SK-N-SH (cell line): ENCODE results near the gene OLFML3. TPM values are rescaled to one million over a fixed set of nuclear protein-coding genes. Genes with fewer than 3 reads are reported as not detected.

ENCODE experiments used
- CTCF ChIA-PET: fragments of 300-600, 350-600 bp; formaldehyde crosslinking; extraction: SDS; loops from one replicate; lab custom pipeline; 2021; lab: Yijun Ruan, JAX
- POLR2A ChIA-PET: fragments of 350-600 bp; sonication (Branson Sonifier 250); formaldehyde crosslinking; extraction: SDS; loops from one replicate; lab custom pipeline; 2020; ENCODE audit warnings: antibody characterized with exemption, inconsistent platforms; lab: Yijun Ruan, JAX
- DNase-seq: peaks from one replicate; pipeline ENCODE4 v3.0.0; 2012
- H2AFZ ChIP-seq: fragments of 200-600 bp; sonication (generic); 2 replicates; pipeline ENCODE4 v1.8.1; 2016; ENCODE audit warnings: antibody characterized with exemption, mild to moderate bottlenecking, low read depth
- H3F3A ChIP-seq: fragments of 200-600 bp; sonication (generic); replicated peaks from 2 replicates; pipeline ENCODE3; 2016; ENCODE audit warnings: antibody characterized with exemption, mild to moderate bottlenecking; ENCODE audit not compliant: insufficient read depth
- H3K27ac ChIP-seq, 2 experiments: fragments of 200-500 bp in 1 of 2; fragments of 200-600 bp in 1 of 2; sonication (Bioruptor generic) in 1 of 2; sonication (generic), shearing (Covaris generic) in 1 of 2; 2 replicates each; pipeline versions ENCODE4 v1.5.1 to v1.6.1; 2014 to 2016; ENCODE audit warnings: low read depth in 2 of 2, inconsistent platforms in 1 of 2, low read length in 1 of 2, mild to moderate bottlenecking in 1 of 2, mixed read lengths in 1 of 2
- H3K27me3 ChIP-seq: fragments of 200-600 bp; sonication (generic), shearing (Covaris generic); 2 replicates; pipeline ENCODE4 v1.6.1; 2016; ENCODE audit warnings: mixed run types; ENCODE audit not compliant: insufficient read depth
- H3K36me3 ChIP-seq, 2 experiments: fragments of 200-500 bp in 1 of 2; fragments of 200-600 bp in 1 of 2; sonication (Bioruptor generic) in 1 of 2; sonication (generic) in 1 of 2; replicated peaks in 1 of 2; 2 replicates each; pipeline versions ENCODE3 to v1.5.1; 2014 to 2016; ENCODE audit warnings: low read length in 1 of 2, mild to moderate bottlenecking in 1 of 2; ENCODE audit not compliant: insufficient read depth in 2 of 2, control insufficient read depth in 1 of 2
- H3K4me1 ChIP-seq, 2 experiments: fragments of 200-500 bp in 1 of 2; fragments of 200-600 bp in 1 of 2; sonication (Bioruptor generic) in 1 of 2; sonication (generic), shearing (Covaris generic) in 1 of 2; 2 replicates each; pipeline versions ENCODE4 v1.5.1 to v1.6.1; 2014 to 2016; ENCODE audit warnings: low read depth in 1 of 2, low read length in 1 of 2, mixed run types in 1 of 2; ENCODE audit not compliant: insufficient read depth in 2 of 2, control insufficient read depth in 1 of 2
- H3K4me2 ChIP-seq: fragments of 200-600 bp; sonication (generic), shearing (Covaris generic); 2 replicates; pipeline ENCODE4 v1.6.1; 2017; ENCODE audit warnings: mixed run types
- H3K4me3 ChIP-seq, 2 experiments: fragments of 200-500 bp in 1 of 2; fragments of 200-600 bp in 1 of 2; sonication (Bioruptor generic) in 1 of 2; sonication (generic), shearing (Covaris generic) in 1 of 2; 2 replicates each; pipeline versions ENCODE4 v1.5.1 to v1.8.1; 2014 to 2016; ENCODE audit warnings: low read depth in 2 of 2, inconsistent platforms in 1 of 2, low read length in 1 of 2, mild to moderate bottlenecking in 1 of 2, mixed read lengths in 1 of 2, moderate library complexity in 1 of 2
- H3K79me2 ChIP-seq: fragments of 200-600 bp; sonication (generic); 2 replicates; pipeline ENCODE4 v1.8.1; 2017; ENCODE audit warnings: mild to moderate bottlenecking; ENCODE audit not compliant: insufficient read depth
- H3K9ac ChIP-seq: fragments of 200-600 bp; sonication (generic); 2 replicates; pipeline ENCODE4 v1.6.1; 2017; ENCODE audit warnings: mixed run types
- H3K9me2 ChIP-seq: fragments of 200-600 bp; sonication (generic); 2 replicates; pipeline ENCODE4 v1.6.1; 2017; ENCODE audit warnings: mixed run types
- H3K9me3 ChIP-seq: fragments of 200-600 bp; sonication (generic); 2 replicates; pipeline ENCODE4 v1.6.1; 2017; ENCODE audit warnings: mixed run types, mild to moderate bottlenecking, moderate library complexity
- H4K20me1 ChIP-seq: fragments of 200-600 bp; sonication (generic); 2 replicates; pipeline ENCODE4 v1.6.1; 2017; ENCODE audit warnings: mild to moderate bottlenecking, mixed run types; ENCODE audit not compliant: insufficient read depth
- CHD2 ChIP-seq: fragments of 150-350 bp; IDR thresholded peaks from 2 replicates; pipeline ENCODE4 v1.6.1; 2018; ENCODE audit warnings: low read length; ENCODE audit not compliant: partially characterized antibody
- EP300 ChIP-seq, 2 experiments: IDR thresholded peaks; 2 replicates each; pipeline versions ENCODE4 v1.4.0 to v1.6.1; 2012; ENCODE audit warnings: borderline replicate concordance in 1 of 2, low read depth in 1 of 2, low read length in 1 of 2
- FOXJ3 ChIP-seq: sonication (generic); formaldehyde crosslinking; IDR thresholded peaks from 2 replicates; pipeline ENCODE4 v1.5.1; 2020; ENCODE audit warnings: mild to moderate bottlenecking, missing genetic modification reagents
- GABPA ChIP-seq: IDR thresholded peaks from 2 replicates; pipeline ENCODE4 v1.4.0; 2012; ENCODE audit warnings: low read depth, mild to moderate bottlenecking
- GATA2 ChIP-seq: sonication (generic); formaldehyde crosslinking; IDR thresholded peaks from 2 replicates; pipeline ENCODE4 v1.5.0; 2020; ENCODE audit warnings: mild to moderate bottlenecking, missing genetic modification reagents
- MAX ChIP-seq: IDR thresholded peaks from 2 replicates; pipeline ENCODE4 v1.4.0; 2012; ENCODE audit warnings: low read depth
- MEF2A ChIP-seq: IDR thresholded peaks from 2 replicates; pipeline ENCODE4 v1.4.0; 2012; ENCODE audit warnings: low read depth, borderline replicate concordance
- NFIC ChIP-seq: IDR thresholded peaks from 2 replicates; pipeline ENCODE4 v1.4.0; 2012; ENCODE audit warnings: borderline replicate concordance
- PBX3 ChIP-seq: IDR thresholded peaks from 2 replicates; pipeline ENCODE4; 2012
- POLR2AphosphoS5 ChIP-seq: IDR thresholded peaks from 2 replicates; pipeline ENCODE4 v1.6.1; 2012; ENCODE audit warnings: low read depth, low read length
- RAD21 ChIP-seq: IDR thresholded peaks from 2 replicates; pipeline ENCODE4 v1.6.1; 2012; ENCODE audit warnings: mild to moderate bottlenecking, low read length
- RFX5 ChIP-seq: IDR thresholded peaks from 2 replicates; pipeline ENCODE4 v1.6.1; 2012; ENCODE audit warnings: mild to moderate bottlenecking, improper control_type of control experiment, low read length
- SMC3 ChIP-seq: IDR thresholded peaks from 2 replicates; pipeline ENCODE4 v1.6.1; 2012; ENCODE audit warnings: low read depth, low read length, improper control_type of control experiment
- TAF1 ChIP-seq: IDR thresholded peaks from 2 replicates; pipeline ENCODE4 v1.6.1; 2012; ENCODE audit warnings: low read depth, mild to moderate bottlenecking, low read length, moderate library complexity, borderline replicate concordance
- TCF12 ChIP-seq: IDR thresholded peaks from 2 replicates; pipeline ENCODE4 v1.4.0; 2012
- TEAD4 ChIP-seq: IDR thresholded peaks from 2 replicates; pipeline ENCODE4 v1.4.0; 2012; ENCODE audit warnings: mild to moderate bottlenecking, borderline replicate concordance; ENCODE audit not compliant: insufficient read depth
- USF1 ChIP-seq: IDR thresholded peaks from 2 replicates; pipeline ENCODE4 v1.4.0; 2012; ENCODE audit warnings: low read depth, borderline replicate concordance
- WGBS: methylation state at CpG from one replicate; pipeline ENCODE4 v1.1.6; 2017; ENCODE audit warnings: low lambda C conversion rate; 5-methylcytosine and 5-hydroxymethylcytosine counted together
- polyA plus RNA-seq, 3 experiments: library from polyadenylated mRNA; depleted of rRNA; stranded (reverse); fragments of >200 nt; gene quantifications; 2 replicates each; pipeline ENCODE4 v1.2.3, GENCODE V29; 2012

OLFML3 gene
- polyA plus RNA-seq, 1 of the 3 experiments (the other 2 are of a cell fraction), result 26.1 TPM

- POLR2A ChIA-PET, result no interaction called here
- H3K4me3 ChIP-seq, result no peak overlapping the region
- CTCF ChIA-PET, result interaction anchor here (2.2 to 5.3 kb wide), 2 partner anchors 12 to 292 kb away, joined by 7 to 21 read pairs; partner anchors contain the start of gene OLFML3
These were observed 11.3 kb downstream of the OLFML3 start for GRCh38 chr1:113990530-113990929.

GRCh38 chr1:113990961-113991360 lies 11.7 kb downstream of the OLFML3 start:
- CTCF ChIA-PET, result interaction anchor here (5.3 kb wide), 1 partner anchor 13 kb away, joined by 21 read pairs; the partner anchor contains the start of gene OLFML3
- Histone ChIP-seq H3K4me2 (no peak overlapping the region), H3K27ac (no peak overlapping the region), H3K4me3 (no peak overlapping the region), H3F3A (no peaks in the 10 kb centered on the region), H3K36me3 (no peaks in the 10 kb centered on the region), H3K4me1 (no peaks in the 10 kb centered on the region), H3K9me3 (0 out of 2 replicates have a peak, but pooled peaks cover 3% of the 10 kb centered on the region), H3K79me2 (no peaks in the 10 kb centered on the region), H3K9ac (no peak overlapping the region), H2AFZ (no peak overlapping the region), H4K20me1 (no peaks in the 10 kb centered on the region), H3K9me2 (no peaks in the 10 kb centered on the region), H3K27me3 (no peaks in the 10 kb centered on the region)
- POLR2A ChIA-PET, result no interaction called here
- no peak for TF ChIP-seq TAF1
- no peak for TF ChIP-seq POLR2AphosphoS5
- TF ChIP-seq FOXJ3 (CRISPR knock-in tag), result no peak
- TF ChIP-seq EP300 (IDR thresholded peaks at IDR 0.05; ENCODE audit: borderline replicate concordance in 1 of 2, low read depth in 1 of 2, low read length in 1 of 2), result no peak
- TF ChIP-seq SMC3, result no peak
- no peak for TF ChIP-seq NFIC
- no peak for TF ChIP-seq TEAD4
- no peak for TF ChIP-seq RFX5
- TF ChIP-seq CHD2, result no peak
- TF ChIP-seq USF1, result no peak
- no peak for TF ChIP-seq GATA2 (CRISPR knock-in tag)
- TF ChIP-seq GABPA, result no peak
- TF ChIP-seq PBX3, result no peak
- WGBS, result 88% methylated on average over 4 of the region's 4 CpGs
- no peak for DNase-seq

More at GRCh38 chr1:113990530-113990929, 11.3 kb downstream of the OLFML3 start:
- no peak overlapping the region for H2AFZ ChIP-seq
- DNase-seq, result no peak
- no peaks in the 10 kb centered on the region for H3F3A ChIP-seq
- H3K9ac ChIP-seq, result no peak overlapping the region
- H3K9me3 ChIP-seq, result 0 out of 2 replicates have a peak, but pooled peaks cover 3% of the 10 kb centered on the region
- WGBS, result 39% methylated on average over 2 of the region's 2 CpGs
- H3K4me2 ChIP-seq, result no peak overlapping the region
- H3K36me3 ChIP-seq, result no peaks in the 10 kb centered on the region
- no peaks in the 10 kb centered on the region for H4K20me1 ChIP-seq
- H3K79me2 ChIP-seq, result no peaks in the 10 kb centered on the region
- no peaks in the 10 kb centered on the region for H3K9me2 ChIP-seq
- no peaks in the 10 kb centered on the region for H3K4me1 ChIP-seq
- TF ChIP-seq TAF1 (no peak), PBX3 (peak; percentile 76), TCF12 (peak; percentile 23; the same call in 1 of the 2 replicates), RAD21 (no peak), MAX (no peak), MEF2A (no peak)
- no peak overlapping the region for H3K27ac ChIP-seq
- H3K27me3 ChIP-seq, result no peaks in the 10 kb centered on the region
